HG03097 (cell line): ENCODE data around the gene CAPN9.
"Not testable (repeated sequence)": the region's sequence is repeated elsewhere in the genome, so short reads cannot be mapped to it uniquely, and the experiment has no call there.

ENCODE experiments used
- ATAC-seq: cut with Tn5 transposase; IDR thresholded peaks from one replicate; pipeline ENCODE4 v1.9.1; 2021; ENCODE audit not compliant: unreplicated experiment, low FRiP score

Gene CAPN9

GRCh38 chr1:230766318-230766717, 19.1 kb downstream of the CAPN9 start:
- no peak for ATAC-seq

GRCh38 chr1:230767859-230768612, 20.8 kb downstream of the CAPN9 start:
- not testable (repeated sequence) for ATAC-seq

GRCh38 chr1:230768903-230769570, 21.8 kb downstream of the CAPN9 start:
- no peak for ATAC-seq

- no peak for ATAC-seq
Observed at GRCh38 chr1:230770317-230770716, 23.1 kb downstream of the CAPN9 start.

- no peak for ATAC-seq
Observed at GRCh38 chr1:230771773-230772354, 24.7 kb downstream of the CAPN9 start.

GRCh38 chr1:230772457-230773395, 25.5 kb downstream of the CAPN9 start:
- no peak for ATAC-seq

GRCh38 chr1:230773396-230774033, 26.3 kb downstream of the CAPN9 start:
- ATAC-seq, result no peak

GRCh38 chr1:230778916-230779590, 31.9 kb downstream of the CAPN9 start:
- ATAC-seq, result no peak

- ATAC-seq, result no peak
Observed at GRCh38 chr1:230781131-230781530, 33.9 kb downstream of the CAPN9 start.

- ATAC-seq, result no peak
Observed at GRCh38 chr1:230781594-230781993, 34.4 kb downstream of the CAPN9 start.

GRCh38 chr1:230784163-230784562, 37.0 kb downstream of the CAPN9 start:
- no peak for ATAC-seq

GRCh38 chr1:230785636-230786384, 38.6 kb downstream of the CAPN9 start:
- ATAC-seq, result no peak

- ATAC-seq, result no peak
Observed at GRCh38 chr1:230786385-230786753, 39.2 kb downstream of the CAPN9 start.

GRCh38 chr1:230787471-230787870, 40.3 kb downstream of the CAPN9 start:
- no peak for ATAC-seq

GRCh38 chr1:230788561-230789275, 41.5 kb downstream of the CAPN9 start:
- no peak for ATAC-seq

GRCh38 chr1:230790026-230790425, 42.8 kb downstream of the CAPN9 start:
- no peak for ATAC-seq

- ATAC-seq, result no peak
Observed at GRCh38 chr1:230791986-230792564, 44.9 kb downstream of the CAPN9 start.
